Smooth muscle cell (in vitro differentiated cells): ENCODE results near the gene CDH8. TPM values are rescaled to one million over a fixed set of nuclear protein-coding genes. Genes with fewer than 3 reads are reported as not detected.

Source experiments
- DNase-seq: peaks from one replicate; lab custom pipeline; 2025; ENCODE audit not compliant: unreplicated experiment; lab: John Stamatoyannopoulos, UW
- H2AFZ ChIP-seq: fragments of 200-600 bp; sonication (generic); 2 replicates; pipeline ENCODE4 v1.6.0; 2016; ENCODE audit warnings: antibody characterized with exemption, low read depth, mild to moderate bottlenecking
- H3F3A ChIP-seq: fragments of 200-600 bp; sonication (generic); 2 replicates; pipeline ENCODE4 v1.6.0; 2017; ENCODE audit warnings: antibody characterized with exemption, low read depth
- H3K27ac ChIP-seq: fragments of 200-600 bp; sonication (generic); 2 replicates; pipeline ENCODE4 v1.5.1; 2016; ENCODE audit warnings: low read depth, mild to moderate bottlenecking
- H3K27me3 ChIP-seq: fragments of 200-600 bp; sonication (generic); 2 replicates; pipeline ENCODE4 v1.6.1; 2016; ENCODE audit warnings: low read depth, mild to moderate bottlenecking
- H3K36me3 ChIP-seq: fragments of 200-600 bp; sonication (generic); 2 replicates; pipeline ENCODE4 v1.5.1; 2016; ENCODE audit warnings: low read depth
- H3K4me1 ChIP-seq: fragments of 200-600 bp; sonication (generic); 2 replicates; pipeline ENCODE4 v1.5.1; 2016; ENCODE audit warnings: low read depth
- H3K4me2 ChIP-seq: fragments of 200-600 bp; sonication (generic); 2 replicates; pipeline ENCODE4 v1.6.0; 2016; ENCODE audit warnings: mild to moderate bottlenecking
- H3K4me3 ChIP-seq: fragments of 200-600 bp; sonication (generic); 2 replicates; pipeline ENCODE4 v1.5.1; 2016; ENCODE audit warnings: mild to moderate bottlenecking
- H3K79me2 ChIP-seq: fragments of 200-600 bp; sonication (generic); 2 replicates; pipeline ENCODE4 v1.6.0; 2016; ENCODE audit warnings: low read depth, mild to moderate bottlenecking
- H3K9ac ChIP-seq: fragments of 200-600 bp; sonication (generic); 2 replicates; pipeline ENCODE4 v1.6.0; 2016; ENCODE audit warnings: low read depth
- H3K9me3 ChIP-seq: fragments of 200-600 bp; sonication (generic); replicated peaks from 2 replicates; pipeline ENCODE4 v1.5.1; 2016; ENCODE audit warnings: low read depth
- H4K20me1 ChIP-seq: fragments of 200-600 bp; sonication (generic); 2 replicates; pipeline ENCODE4 v1.6.0; 2016; ENCODE audit warnings: low read depth
- WGBS: methylation state at CpG from one replicate; pipeline ENCODE4 v1.1.7; 2016; ENCODE audit warnings: low lambda C conversion rate; 5-methylcytosine and 5-hydroxymethylcytosine counted together
- polyA plus RNA-seq: library from polyadenylated mRNA; unstranded; fragments of >200 nt; fragmentation: Nextera tagmentation; extraction: Ambion mirVana; gene quantifications from 2 replicates; pipeline ENCODE4 v1.2.1, GENCODE V29; 2016
- total RNA-seq: library from RNA; depleted of rRNA; stranded (reverse); fragments of >200 nt; gene quantifications from 2 replicates; pipeline ENCODE4 v1.2.3, GENCODE V29; 2014
- TF ChIP-seq, protein P1 (sequence below): fragments of 200-600 bp; sonication (generic); IDR thresholded peaks from 2 replicates; pipeline ENCODE4 v1.5.1; 2017; ENCODE audit warnings: borderline replicate concordance, mild to moderate bottlenecking, antibody characterized with exemption; ENCODE audit not compliant: insufficient read depth, poor library complexity, severe bottlenecking

Gene CDH8, protein sequence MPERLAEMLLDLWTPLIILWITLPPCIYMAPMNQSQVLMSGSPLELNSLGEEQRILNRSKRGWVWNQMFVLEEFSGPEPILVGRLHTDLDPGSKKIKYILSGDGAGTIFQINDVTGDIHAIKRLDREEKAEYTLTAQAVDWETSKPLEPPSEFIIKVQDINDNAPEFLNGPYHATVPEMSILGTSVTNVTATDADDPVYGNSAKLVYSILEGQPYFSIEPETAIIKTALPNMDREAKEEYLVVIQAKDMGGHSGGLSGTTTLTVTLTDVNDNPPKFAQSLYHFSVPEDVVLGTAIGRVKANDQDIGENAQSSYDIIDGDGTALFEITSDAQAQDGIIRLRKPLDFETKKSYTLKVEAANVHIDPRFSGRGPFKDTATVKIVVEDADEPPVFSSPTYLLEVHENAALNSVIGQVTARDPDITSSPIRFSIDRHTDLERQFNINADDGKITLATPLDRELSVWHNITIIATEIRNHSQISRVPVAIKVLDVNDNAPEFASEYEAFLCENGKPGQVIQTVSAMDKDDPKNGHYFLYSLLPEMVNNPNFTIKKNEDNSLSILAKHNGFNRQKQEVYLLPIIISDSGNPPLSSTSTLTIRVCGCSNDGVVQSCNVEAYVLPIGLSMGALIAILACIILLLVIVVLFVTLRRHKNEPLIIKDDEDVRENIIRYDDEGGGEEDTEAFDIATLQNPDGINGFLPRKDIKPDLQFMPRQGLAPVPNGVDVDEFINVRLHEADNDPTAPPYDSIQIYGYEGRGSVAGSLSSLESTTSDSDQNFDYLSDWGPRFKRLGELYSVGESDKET
- total RNA-seq: 1.8 and 7.1 TPM in 2 replicates
- 4.3 and 5.5 TPM in 2 replicates for polyA plus RNA-seq

DNA sequence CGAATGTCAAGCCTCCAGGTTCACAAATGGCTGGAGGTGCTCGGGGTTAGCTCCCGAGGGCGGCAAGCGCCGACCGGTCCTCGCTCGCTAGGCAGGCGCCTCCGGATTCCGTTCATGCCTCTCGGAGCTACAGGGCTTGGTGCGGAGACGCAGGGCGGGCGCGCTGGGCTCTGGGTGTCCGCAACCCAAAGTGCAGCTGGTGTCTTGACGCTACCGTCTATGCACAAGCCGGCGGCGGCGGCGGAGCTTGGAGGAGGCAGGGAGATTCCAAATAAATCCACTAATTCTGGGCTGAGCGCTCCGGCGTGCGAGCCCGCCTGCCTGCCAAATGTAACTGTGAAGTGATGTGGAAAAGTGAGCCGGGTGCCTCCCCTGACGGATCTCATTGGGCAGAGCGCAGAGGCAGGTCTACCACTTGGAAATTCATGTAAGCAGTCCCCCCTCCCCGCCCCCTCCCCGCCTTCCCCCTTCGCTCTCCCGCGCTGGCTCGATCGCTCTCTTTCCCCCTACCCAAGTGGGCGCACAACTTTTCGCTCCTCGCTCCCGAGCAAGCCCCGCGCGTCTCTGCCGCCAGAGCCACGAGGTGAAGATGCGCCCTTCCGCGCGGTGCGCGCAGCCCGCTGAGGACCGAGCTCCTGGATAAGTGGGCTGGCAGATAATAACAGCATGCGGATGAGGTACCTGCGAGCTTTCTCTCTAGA is at the start of gene CDH8:
Gene CDH8, minus strand, starts transcription at position 338 of the 701 bp plus-strand sequence. CDS start 15,035 bp downstream, outside the sequence.
- WGBS: 2% methylated on average over 52 of the region's 60 CpGs
- no peaks in the 10 kb centered on the region for H4K20me1 ChIP-seq
- TF ChIP-seq, protein P1, sequence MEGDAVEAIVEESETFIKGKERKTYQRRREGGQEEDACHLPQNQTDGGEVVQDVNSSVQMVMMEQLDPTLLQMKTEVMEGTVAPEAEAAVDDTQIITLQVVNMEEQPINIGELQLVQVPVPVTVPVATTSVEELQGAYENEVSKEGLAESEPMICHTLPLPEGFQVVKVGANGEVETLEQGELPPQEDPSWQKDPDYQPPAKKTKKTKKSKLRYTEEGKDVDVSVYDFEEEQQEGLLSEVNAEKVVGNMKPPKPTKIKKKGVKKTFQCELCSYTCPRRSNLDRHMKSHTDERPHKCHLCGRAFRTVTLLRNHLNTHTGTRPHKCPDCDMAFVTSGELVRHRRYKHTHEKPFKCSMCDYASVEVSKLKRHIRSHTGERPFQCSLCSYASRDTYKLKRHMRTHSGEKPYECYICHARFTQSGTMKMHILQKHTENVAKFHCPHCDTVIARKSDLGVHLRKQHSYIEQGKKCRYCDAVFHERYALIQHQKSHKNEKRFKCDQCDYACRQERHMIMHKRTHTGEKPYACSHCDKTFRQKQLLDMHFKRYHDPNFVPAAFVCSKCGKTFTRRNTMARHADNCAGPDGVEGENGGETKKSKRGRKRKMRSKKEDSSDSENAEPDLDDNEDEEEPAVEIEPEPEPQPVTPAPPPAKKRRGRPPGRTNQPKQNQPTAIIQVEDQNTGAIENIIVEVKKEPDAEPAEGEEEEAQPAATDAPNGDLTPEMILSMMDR: no peak
- H3K79me2 ChIP-seq: no peaks in the 10 kb centered on the region
- no peak within 1 kb of the TSS for H3K27ac ChIP-seq
- H3K9me3 ChIP-seq: no peaks in the 10 kb centered on the region
- no peaks in the 10 kb centered on the region for H3K36me3 ChIP-seq
- peak within 1 kb of the TSS; percentile 88 for H3K4me2 ChIP-seq
- H2AFZ ChIP-seq: peak within 1 kb of the TSS; percentile 17
- no peak within 1 kb of the TSS for H3K9ac ChIP-seq
- H3K4me1 ChIP-seq: peaks cover 35% of the 10 kb centered on the region
- peak within 1 kb of the TSS; percentile 43 for H3K4me3 ChIP-seq
- H3K27me3 ChIP-seq: peaks cover 82% of the 10 kb centered on the region
- no peaks in the 10 kb centered on the region for H3F3A ChIP-seq
- DNase-seq: no peak

DNA sequence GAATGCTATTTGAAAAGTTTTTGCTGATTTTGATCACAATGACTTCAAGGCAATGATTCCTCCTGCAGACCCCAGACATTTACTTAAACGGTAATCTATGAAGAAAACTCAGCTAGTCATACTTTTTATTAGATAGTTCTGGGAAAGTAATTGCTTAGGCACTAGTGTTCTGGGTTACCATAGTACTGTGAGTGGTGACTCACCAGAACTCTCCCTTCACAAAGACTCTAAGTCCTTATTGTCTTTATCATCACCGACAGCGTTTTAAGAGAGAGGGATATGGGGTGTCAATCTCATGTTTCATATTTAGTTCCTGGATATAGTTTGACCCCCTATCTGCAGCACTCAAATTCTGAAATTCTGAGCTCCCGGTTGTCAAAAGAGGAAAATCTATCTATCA is 43.0 kb upstream of the CDH8 start:
- H3K27ac ChIP-seq: no peak overlapping the region
- no peaks in the 10 kb centered on the region for H3K4me1 ChIP-seq
- no peak overlapping the region for H2AFZ ChIP-seq
- H3F3A ChIP-seq: no peaks in the 10 kb centered on the region
- H3K9ac ChIP-seq: no peak overlapping the region
- no peak for DNase-seq
- H3K27me3 ChIP-seq: peaks cover 2% of the 10 kb centered on the region
- H4K20me1 ChIP-seq: no peaks in the 10 kb centered on the region
- no peaks in the 10 kb centered on the region for H3K79me2 ChIP-seq
- WGBS: 39% methylated on average over 4 of the region's 4 CpGs
- no peaks in the 10 kb centered on the region for H3K36me3 ChIP-seq
- TF ChIP-seq, protein P1: no peak
- H3K9me3 ChIP-seq: no peaks in the 10 kb centered on the region
- H3K4me3 ChIP-seq: no peak overlapping the region
- H3K4me2 ChIP-seq: no peak overlapping the region

GRCh38 chr16:62077998-62078397 is 41.8 kb upstream of the CDH8 start:
- TF ChIP-seq, protein P1: peak; percentile 25
- 46% methylated on average over 4 of the region's 4 CpGs for WGBS
- Histone ChIP-seq H3K27ac (no peak overlapping the region), H3K4me3 (no peak overlapping the region), H3K36me3 (no peaks in the 10 kb centered on the region), H3K79me2 (no peaks in the 10 kb centered on the region), H3K9me3 (no peaks in the 10 kb centered on the region), H4K20me1 (no peaks in the 10 kb centered on the region), H2AFZ (no peak overlapping the region), H3K27me3 (peaks cover 12% of the 10 kb centered on the region), H3K9ac (no peak overlapping the region), H3F3A (no peaks in the 10 kb centered on the region), H3K4me1 (no peaks in the 10 kb centered on the region), H3K4me2 (no peak overlapping the region)
- no peak for DNase-seq
